IPS-18c (cell line): Measurements from ENCODE around the gene SPAG5.
"Not testable (repeated sequence)": the region's sequence is repeated elsewhere in the genome, so short reads cannot be mapped to it uniquely, and the experiment has no call there.

ENCODE experiments used
- H3K4me3 ChIP-seq: 2 replicates; pipeline ENCODE4 v1.7.0; 2013; ENCODE audit warnings: low read depth, mild to moderate bottlenecking, low read length, moderate library complexity; ENCODE audit not compliant: insufficient read depth
- H3K9me3 ChIP-seq: one replicate; pipeline ENCODE4 v1.6.1; 2013; ENCODE audit warnings: mild to moderate bottlenecking, low read length, moderate library complexity; ENCODE audit not compliant: control insufficient read depth, insufficient read depth

SPAG5 gene

DNA sequence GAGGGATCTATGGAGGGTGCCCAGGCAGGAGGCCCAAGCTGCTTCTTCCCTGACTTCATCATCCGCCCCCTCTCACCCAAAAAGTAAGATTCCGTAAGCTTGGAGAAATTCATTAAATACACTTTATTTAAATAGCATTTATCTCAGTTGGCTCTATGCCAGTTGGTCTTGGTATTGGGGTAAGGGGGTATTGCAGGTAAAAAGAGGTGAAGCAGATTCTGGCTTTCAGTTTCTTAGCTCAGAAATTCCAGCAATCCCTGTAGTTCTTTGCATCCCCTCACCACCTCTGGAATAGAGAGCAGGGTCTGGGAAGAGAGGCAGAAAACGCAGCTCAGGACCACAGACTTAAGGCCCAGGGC lies 21.4 kb downstream of the SPAG5 start:
- Histone ChIP-seq H3K9me3 (no peaks in the 10 kb centered on the region), H3K4me3 (no peak overlapping the region)

DNA sequence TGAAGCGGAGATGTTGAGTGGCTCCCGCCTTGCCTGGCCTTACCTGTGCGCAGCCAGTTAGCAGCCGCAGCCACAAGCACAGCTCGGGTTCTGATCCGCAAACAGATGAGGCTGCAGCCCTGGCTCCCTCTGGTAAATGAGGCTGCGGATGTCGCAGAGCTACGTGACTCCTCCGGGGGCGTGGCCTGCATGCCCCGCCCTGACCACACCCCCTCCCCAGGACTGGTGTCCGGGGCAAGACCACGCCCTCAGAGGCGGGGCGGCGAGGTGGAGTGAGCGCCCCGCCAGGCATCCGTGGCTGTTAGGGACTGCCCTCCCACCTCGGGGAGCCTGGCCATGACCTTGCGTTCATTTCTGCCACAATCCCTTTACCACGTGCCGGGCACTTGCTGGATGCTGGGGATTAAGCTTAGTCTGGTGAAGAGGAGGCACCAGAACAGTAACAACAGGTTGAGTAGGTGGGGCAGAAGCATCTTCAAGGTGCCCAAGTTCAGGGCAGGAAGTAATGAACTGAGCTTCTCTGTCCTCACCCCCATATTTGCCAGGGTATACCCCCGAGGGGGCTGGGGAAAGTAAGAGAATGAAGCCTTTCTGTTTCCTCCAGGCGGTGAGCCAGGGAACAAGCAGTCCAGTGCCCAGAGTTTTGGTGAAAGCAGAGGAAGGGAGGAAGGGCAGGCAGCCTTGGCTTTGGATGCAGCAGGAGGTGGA lies 21.9 kb downstream of the SPAG5 start, which contains the start of gene ALDOC:
Gene ALDOC (minus strand): TSS at position 138 of the 708 bp plus-strand sequence. CDS start 1,363 bp downstream, outside the sequence.
- Histone ChIP-seq H3K4me3 (peak within 1 kb of the TSS; percentile 44; the same call in 1 of the 2 replicates), H3K9me3 (no peaks in the 10 kb centered on the region)

DNA sequence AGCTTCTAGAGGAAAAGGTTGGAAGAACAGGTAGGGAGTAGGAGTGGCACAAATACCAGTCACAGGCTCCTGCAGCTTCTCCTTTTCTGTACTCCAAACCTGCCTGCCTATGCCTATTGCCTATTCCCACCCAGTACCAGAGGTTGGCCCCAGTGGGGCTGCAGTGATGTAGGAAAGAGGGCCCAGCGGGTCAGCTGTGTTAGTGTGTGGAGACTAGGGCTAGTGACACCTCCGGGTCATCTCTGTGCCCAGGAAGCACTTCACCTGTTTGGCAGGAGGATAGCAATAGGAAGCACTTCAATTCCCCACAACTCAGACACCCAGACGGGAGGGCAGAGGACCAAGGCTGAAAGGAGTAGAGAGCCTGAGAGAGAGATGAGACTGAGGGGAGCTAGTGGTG lies 22.8 kb downstream of the SPAG5 start:
- not testable (repeated sequence) for H3K9me3 ChIP-seq, H3K4me3 ChIP-seq

DNA sequence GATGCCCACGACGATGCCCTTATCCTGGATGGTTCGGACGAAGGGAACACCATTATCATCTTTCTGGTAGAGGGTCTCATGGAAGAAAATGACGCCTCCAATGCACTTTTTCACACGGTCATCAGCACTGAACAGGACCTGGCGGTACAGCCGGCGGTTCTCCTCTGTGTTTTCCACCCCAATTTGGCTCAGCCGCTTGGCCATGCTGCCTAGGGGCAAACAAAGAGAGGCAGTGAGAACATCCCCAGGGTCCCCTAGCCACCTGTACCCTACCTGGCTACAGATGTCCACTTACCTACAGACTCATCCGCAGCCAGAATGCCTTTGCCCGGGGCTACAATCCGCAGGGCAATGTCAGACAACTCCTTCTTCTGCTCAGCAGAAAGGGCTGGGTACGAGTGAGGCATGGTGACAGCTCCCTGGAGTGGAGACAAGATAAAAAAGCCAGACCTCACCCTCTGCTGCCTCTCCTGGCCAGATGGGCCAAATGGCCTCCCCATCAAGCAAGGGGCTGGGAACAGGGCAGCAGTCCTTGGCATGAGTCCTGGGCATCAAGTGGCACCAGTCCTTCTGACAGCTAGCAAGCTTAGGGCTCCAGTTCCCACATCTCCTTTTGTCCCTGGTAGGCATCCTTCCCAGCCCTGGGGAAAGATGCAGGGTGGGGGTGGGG lies 23.6 kb downstream of the SPAG5 start:
- no peak overlapping the region for H3K4me3 ChIP-seq
- H3K9me3 ChIP-seq, result no peaks in the 10 kb centered on the region

DNA sequence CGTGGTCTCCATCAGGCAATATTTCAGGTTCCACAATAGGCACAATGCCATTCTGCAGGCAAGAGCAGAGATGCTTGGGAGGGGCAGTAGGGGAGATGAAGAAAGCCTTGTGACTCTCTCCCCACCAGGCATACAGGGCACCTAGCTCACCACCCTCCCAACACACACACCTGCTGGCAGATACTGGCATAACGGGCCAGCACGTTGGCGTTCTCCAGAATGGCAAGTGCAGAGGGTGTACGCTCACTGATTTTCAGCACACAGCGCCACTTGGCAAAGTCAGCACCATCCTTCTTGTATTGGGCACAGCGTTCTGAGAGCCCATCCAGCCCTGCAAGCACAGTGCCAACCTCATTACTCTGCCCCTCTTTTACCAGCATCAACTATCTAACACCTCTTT lies 24.3 kb downstream of the SPAG5 start:
- Histone ChIP-seq H3K4me3 (no peak overlapping the region), H3K9me3 (no peaks in the 10 kb centered on the region)

DNA sequence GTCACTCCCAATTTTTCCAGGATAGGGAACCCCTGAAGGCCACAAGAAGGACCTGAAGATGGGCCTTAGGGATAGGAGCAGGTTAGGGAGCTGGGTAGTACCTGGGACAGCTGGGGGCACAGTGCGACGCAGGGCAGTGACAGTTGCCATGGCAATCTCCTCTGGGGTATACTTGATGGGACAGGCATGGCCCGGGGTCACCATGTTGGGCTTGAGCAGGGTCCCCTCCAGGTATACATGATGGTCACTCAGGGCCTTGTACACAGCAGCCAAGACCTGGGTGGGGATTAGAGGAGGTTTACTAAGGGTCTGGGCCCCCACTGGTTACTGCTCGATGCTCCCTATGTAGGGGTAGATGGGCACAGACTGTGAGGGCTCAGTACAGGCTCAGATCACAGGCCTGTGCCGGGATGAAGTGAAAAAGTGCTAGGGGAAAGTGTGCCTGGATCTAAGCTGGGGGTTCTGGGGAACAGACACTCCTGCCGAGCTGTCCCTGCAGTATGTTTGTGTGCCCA lies 24.8 kb downstream of the SPAG5 start:
- Histone ChIP-seq H3K4me3 (no peak overlapping the region), H3K9me3 (no peaks in the 10 kb centered on the region)

DNA sequence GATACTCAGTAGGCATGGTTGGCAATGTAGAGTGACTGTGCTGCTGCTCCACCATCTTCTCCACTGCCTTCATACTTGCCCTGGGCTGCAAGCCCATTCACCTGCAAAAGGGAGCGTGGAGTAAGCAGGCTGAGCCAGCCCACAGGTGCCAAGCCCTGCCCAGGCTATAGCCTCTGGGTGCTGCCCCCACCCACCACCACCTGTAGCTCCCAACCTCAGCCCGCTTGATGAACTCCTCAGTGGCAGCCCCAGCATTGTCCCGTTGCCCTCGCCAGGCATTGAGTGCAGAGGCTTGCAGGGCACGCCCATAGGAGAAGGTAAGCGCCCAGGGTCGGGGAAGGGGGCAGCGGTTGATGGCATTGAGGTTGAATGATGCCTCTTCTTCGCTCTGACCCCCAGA lies 25.3 kb downstream of the SPAG5 start:
- Histone ChIP-seq H3K4me3 (no peak overlapping the region), H3K9me3 (no peaks in the 10 kb centered on the region)

DNA sequence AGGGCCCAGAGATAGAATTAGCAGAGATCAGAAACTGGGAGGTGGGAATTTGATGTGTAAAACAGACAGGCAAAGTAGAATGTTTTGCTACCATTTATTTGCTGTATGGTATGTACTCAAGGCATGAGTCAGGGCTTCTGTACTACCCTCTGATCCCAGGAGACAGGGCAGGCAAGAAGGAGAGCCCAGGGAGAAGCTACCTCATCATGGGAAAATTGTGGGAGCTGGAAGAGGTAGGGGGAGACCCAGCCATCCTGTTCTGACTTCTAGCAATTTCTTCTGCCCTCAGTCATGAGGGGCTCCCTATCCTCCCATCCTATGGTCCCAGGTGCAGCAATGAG lies 25.8 kb downstream of the SPAG5 start:
- Histone ChIP-seq H3K9me3 (no peaks in the 10 kb centered on the region), H3K4me3 (no peak overlapping the region)

DNA sequence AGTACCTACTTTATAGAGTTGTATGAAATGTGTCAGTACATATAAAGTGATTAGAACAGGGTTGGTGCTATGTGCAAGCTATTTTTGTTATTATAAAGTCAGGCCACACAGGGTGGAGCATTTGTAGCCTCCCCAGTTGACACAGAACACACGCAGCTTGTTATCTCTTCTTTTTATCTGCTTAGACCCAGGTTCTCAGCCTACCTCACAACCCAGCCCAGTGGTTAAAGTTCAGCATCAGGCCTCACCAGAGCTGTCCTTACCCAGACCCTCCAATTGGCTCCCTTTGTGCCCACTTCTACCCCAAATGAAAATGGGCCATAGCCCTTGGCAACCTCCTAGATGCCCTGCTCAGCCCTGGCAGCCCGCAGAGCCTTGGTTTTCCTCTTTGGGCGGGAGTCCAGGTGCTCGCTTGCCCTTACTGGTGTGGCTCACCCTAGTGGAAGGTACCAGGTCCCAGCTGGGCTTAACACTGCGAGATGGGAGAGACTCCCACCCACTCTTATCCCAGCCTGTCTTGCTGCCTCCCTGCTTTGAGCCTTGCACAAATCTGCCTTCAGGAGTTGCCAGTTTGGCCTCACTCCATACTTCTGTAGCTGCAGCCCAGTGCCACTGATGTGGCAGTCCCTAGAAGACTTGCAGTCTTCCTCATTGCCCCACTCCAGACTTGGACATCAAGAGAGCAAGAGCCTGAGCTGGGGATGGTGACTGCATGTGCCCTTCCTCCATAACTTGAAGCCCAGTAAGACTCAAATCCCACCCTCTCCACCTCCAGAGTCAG lies 26.4 kb downstream of the SPAG5 start:
- H3K4me3 ChIP-seq, result no peak overlapping the region

DNA sequence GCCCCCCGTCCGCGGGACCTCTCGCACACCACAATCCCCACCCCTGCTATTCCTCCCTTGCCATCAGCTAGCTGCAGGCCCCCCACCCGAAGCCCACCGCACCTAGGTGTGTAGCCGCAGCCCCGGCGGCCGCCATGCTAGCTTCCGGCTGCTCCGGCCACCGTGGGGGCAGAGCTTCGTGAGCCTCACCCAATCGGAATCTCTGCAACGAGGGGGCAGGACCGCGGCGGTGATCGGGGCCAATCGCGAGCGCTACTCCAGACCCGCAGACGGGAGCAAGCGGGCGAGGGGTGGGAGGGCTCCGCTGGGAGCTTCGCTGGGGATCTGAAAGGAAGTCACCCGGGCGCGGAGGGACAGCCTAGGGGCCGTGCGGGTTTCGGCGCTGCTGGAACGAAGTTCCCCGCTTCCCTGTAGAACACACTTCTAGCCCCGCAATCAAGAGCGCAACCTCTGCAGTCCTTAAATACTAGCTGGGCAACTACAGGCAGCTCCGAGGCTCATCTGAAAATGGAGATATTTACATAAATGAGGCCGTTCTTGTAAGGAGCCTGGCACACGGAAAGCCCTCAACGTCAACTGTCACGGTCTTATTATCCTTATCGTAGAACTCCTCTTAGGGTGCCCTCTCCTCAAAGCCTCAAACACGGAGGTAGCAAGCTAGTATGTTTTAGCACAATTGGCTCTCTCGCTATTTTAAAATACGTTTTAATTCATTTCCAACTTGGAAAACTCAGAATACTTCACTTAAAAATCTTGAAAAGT lies 27.3 kb downstream of the SPAG5 start, which contains the start of gene PIGS:
Gene PIGS (minus strand): TSS at position 164 of the 762 bp plus-strand sequence. CDS start 28 bp downstream, at position 136.
- H3K9me3 ChIP-seq, result no peaks in the 10 kb centered on the region
- H3K4me3 ChIP-seq, result peak within 1 kb of the TSS; percentile 94

More for the DNA sequence above, 26.4 kb downstream of the SPAG5 start:
- H3K9me3 ChIP-seq, result no peaks in the 10 kb centered on the region

DNA sequence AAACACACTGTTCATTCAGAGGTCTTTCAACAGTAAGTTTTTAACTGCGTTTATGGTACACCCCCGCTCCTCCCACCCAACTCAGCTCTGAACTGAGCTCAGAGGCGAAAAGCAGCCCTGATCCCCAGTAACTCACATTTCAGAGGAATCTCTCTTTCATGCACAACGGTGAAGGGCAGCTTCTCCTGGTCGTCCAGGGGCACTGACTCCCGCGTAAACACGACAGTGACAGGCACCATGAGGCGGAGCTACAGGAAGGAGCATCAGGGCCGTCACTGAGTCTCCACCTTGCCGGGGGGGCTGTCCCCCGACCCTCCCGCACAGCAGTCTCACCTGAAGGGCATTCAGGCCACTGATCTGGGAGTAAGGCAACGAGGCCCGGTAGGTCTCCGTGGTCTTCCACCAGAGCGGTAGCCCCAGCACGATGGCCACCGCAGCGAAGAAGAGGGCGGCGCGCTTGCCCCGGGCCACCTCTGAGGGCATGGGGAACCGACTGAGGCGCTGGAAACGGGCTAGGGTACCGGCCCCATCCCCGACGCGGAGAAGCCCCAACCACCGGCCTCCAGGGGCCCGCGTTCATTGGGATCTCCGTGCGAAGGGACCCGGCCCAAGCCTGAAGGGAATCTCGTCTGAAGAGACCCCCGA lies 28.0 kb downstream of the SPAG5 start:
- Histone ChIP-seq H3K4me3 (peak overlapping the region; percentile 94), H3K9me3 (no peaks in the 10 kb centered on the region)

DNA sequence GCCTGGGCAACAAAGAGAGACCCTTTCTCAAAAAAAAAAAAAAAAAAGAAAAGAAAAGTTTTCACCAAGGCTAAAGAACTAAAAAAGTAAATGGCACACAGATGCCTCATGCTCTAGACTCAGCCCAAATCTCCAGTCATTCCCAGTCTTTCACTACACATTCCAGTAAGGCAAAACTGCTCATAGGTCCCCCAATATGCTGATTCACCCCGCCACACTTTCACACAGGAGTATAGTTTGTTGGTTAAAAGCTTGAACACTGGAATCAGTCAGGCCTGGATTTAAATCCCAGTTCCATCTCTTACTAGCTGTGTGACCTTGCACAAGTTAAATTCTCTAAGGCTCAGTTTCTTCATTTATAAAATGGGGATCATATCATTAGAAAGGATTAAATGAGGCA lies 29.4 kb downstream of the SPAG5 start:
- Histone ChIP-seq H3K4me3 (no peak overlapping the region), H3K9me3 (no peaks in the 10 kb centered on the region)

DNA sequence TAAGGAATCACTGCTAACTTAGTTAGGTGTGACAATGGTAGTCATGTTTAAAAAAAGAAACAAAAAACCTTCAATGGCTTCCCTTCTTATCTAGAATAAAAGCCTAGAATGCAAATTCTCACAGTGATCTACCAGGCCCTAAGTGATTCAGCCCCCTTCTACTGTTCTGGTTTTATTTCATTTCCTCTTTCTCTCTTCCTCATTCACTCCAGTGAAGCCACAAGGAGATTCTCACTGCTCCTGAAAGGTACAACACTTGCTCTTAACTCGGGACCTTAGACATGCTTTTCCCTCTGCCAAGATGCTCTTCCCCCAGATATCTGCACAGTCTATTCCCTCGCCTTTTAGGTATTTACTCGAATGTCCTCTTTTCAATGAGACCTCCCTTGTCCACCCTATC lies 31.2 kb downstream of the SPAG5 start:
- Histone ChIP-seq H3K9me3 (no peaks in the 10 kb centered on the region), H3K4me3 (no peak overlapping the region)

DNA sequence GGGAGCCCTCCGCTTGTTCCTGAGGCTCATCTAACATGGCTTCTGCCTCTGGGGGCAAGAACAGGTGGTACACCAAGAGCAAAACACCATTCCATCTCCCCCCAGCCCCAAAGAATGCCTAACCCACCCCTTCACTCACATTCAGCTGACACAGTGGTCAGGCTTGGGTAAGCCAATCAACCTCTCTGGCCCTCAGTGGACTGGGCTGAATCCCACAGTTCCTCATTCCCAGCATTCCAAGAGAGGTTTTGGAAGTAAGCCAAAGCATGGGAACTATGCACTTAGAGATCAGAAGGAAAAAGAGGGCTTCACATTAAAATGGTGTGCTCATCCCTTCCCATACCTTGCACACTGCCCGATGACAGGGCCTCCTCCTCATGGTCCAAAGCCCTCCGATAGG lies 35.4 kb downstream of the SPAG5 start:
- Histone ChIP-seq H3K4me3 (no peak overlapping the region), H3K9me3 (no peaks in the 10 kb centered on the region)

DNA sequence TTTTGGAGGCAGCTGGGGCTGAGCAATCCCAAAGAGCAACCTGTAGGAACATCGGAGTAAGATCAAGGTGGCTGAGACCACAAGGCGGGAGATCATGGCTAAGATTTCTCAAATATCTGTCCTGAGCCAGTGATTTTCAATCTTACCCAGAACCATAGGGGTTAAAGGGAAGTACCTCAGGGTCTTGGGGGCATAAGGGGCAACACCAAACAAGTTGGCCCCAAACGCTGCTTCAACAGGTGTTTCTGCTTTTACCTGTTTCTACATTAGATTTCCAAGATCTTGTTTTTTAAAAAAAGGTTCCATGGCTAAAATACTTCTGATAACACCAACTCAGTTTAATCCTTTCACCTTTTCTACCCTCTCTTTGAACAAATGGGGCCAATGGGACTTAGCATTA lies 43.8 kb downstream of the SPAG5 start:
- H3K9me3 ChIP-seq, result no peaks in the 10 kb centered on the region

DNA sequence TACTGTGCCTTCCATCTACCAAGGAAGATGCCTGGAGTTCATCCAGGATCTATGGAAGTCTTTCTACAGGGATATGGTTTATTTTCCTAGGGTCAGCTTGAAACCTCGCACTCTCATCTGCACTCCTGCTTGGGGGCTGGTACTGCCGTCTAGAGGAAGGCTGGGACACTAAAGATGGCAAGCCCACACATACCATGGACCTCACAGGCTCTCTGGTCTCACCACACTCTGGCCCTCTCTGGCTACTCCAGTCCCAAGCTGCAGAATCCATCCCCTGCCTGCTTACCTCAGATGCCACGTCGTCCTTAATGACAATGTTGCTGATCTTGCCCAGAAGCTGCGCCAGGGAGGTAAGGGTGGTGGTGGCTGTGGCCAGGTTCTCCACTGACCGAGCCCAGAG lies 44.3 kb downstream of the SPAG5 start:
- H3K9me3 ChIP-seq, result no peaks in the 10 kb centered on the region

More for the DNA sequence above, 43.8 kb downstream of the SPAG5 start:
- no peak overlapping the region for H3K4me3 ChIP-seq

More for the DNA sequence above, 44.3 kb downstream of the SPAG5 start:
- no peak overlapping the region for H3K4me3 ChIP-seq
